Measurements from ENCODE around the gene GRID1. TPM values are rescaled to one million over a fixed set of nuclear protein-coding genes. Genes with fewer than 3 reads are reported as not detected.

GRID1 gene
- total RNA-seq, 1 experiment from 2014 or later: 0.53 TPM

- in situ Hi-C loops (cut with HindIII; ENCODE audit: low pct_unique_long_range_greater_than_20kb, low sequenced_read_pairs): no loop called here
- no peak for DNase-seq (ENCODE audit: low read depth, low spot score)
Observed at GRCh38 chr10:86373828-86374227, 7.2 kb upstream of the GRID1 start.

- DNase-seq (ENCODE audit: low read depth, low spot score): no peak
- in situ Hi-C loops (cut with HindIII; ENCODE audit: low pct_unique_long_range_greater_than_20kb, low sequenced_read_pairs): no loop called here
Observed at GRCh38 chr10:86373251-86373650, 6.7 kb upstream of the GRID1 start.

GRCh38 chr10:86372784-86373239, 6.2 kb upstream of the GRID1 start:
- in situ Hi-C loops (cut with HindIII; ENCODE audit: low pct_unique_long_range_greater_than_20kb, low sequenced_read_pairs): no loop called here
- no peak for DNase-seq (ENCODE audit: low read depth, low spot score)

- no peak for DNase-seq (ENCODE audit: low read depth, low spot score)
- in situ Hi-C loops (cut with HindIII; ENCODE audit: low pct_unique_long_range_greater_than_20kb, low sequenced_read_pairs): no loop called here
Observed at GRCh38 chr10:86372119-86372783, 5.7 kb upstream of the GRID1 start.

- DNase-seq (ENCODE audit: low read depth, low spot score): no peak
- in situ Hi-C loops (cut with HindIII; ENCODE audit: low pct_unique_long_range_greater_than_20kb, low sequenced_read_pairs): no loop called here
Observed at GRCh38 chr10:86371691-86372090, 5.1 kb upstream of the GRID1 start.

- DNase-seq (ENCODE audit: low read depth, low spot score): no peak
- in situ Hi-C loops (cut with HindIII; ENCODE audit: low pct_unique_long_range_greater_than_20kb, low sequenced_read_pairs): no loop called here
Observed at GRCh38 chr10:86371116-86371515, 4.5 kb upstream of the GRID1 start.

GRCh38 chr10:86370006-86370585, 3.5 kb upstream of the GRID1 start:
- DNase-seq (ENCODE audit: low read depth, low spot score): no peak
- in situ Hi-C loops (cut with HindIII; ENCODE audit: low pct_unique_long_range_greater_than_20kb, low sequenced_read_pairs): no loop called here

- no peak for DNase-seq (ENCODE audit: low read depth, low spot score)
- in situ Hi-C loops (cut with HindIII; ENCODE audit: low pct_unique_long_range_greater_than_20kb, low sequenced_read_pairs): no loop called here
Observed at GRCh38 chr10:86368987-86369386, 2.4 kb upstream of the GRID1 start.

GRCh38 chr10:86368046-86368445, 1.5 kb upstream of the GRID1 start:
- in situ Hi-C loops (cut with HindIII; ENCODE audit: low pct_unique_long_range_greater_than_20kb, low sequenced_read_pairs): no loop called here
- DNase-seq (ENCODE audit: low read depth, low spot score): no peak

- in situ Hi-C loops (cut with HindIII; ENCODE audit: low pct_unique_long_range_greater_than_20kb, low sequenced_read_pairs): no loop called here
Observed at GRCh38 chr10:86367152-86367951, 757 bp upstream of the GRID1 start.

GRCh38 chr10:86366902-86367151, 232 bp upstream of the GRID1 start:
- no peak for DNase-seq (ENCODE audit: low read depth, low spot score)
- in situ Hi-C loops (cut with HindIII; ENCODE audit: low pct_unique_long_range_greater_than_20kb, low sequenced_read_pairs): no loop called here

More at GRCh38 chr10:86367152-86367951, 757 bp upstream of the GRID1 start:
- DNase-seq (ENCODE audit: low read depth, low spot score): no peak

- no peak for DNase-seq (ENCODE audit: low read depth, low spot score)
- in situ Hi-C loops (cut with HindIII; ENCODE audit: low pct_unique_long_range_greater_than_20kb, low sequenced_read_pairs): no loop called here
Observed at GRCh38 chr10:86365346-86366032, 1.1 kb downstream of the GRID1 start.

- no peak for DNase-seq (ENCODE audit: low read depth, low spot score)
- in situ Hi-C loops (cut with HindIII; ENCODE audit: low pct_unique_long_range_greater_than_20kb, low sequenced_read_pairs): no loop called here
Observed at GRCh38 chr10:86364491-86365345, 1.9 kb downstream of the GRID1 start.

GRCh38 chr10:86363833-86364490, 2.6 kb downstream of the GRID1 start:
- no peak for DNase-seq (ENCODE audit: low read depth, low spot score)
- in situ Hi-C loops (cut with HindIII; ENCODE audit: low pct_unique_long_range_greater_than_20kb, low sequenced_read_pairs): no loop called here

GRCh38 chr10:86363184-86363832, 3.3 kb downstream of the GRID1 start:
- DNase-seq (ENCODE audit: low read depth, low spot score): no peak
- in situ Hi-C loops (cut with HindIII; ENCODE audit: low pct_unique_long_range_greater_than_20kb, low sequenced_read_pairs): no loop called here

- in situ Hi-C loops (cut with HindIII; ENCODE audit: low pct_unique_long_range_greater_than_20kb, low sequenced_read_pairs): no loop called here
Observed at GRCh38 chr10:86362586-86363183, 3.9 kb downstream of the GRID1 start.

More at GRCh38 chr10:86362586-86363183, 3.9 kb downstream of the GRID1 start:
- DNase-seq (ENCODE audit: low read depth, low spot score): no peak
